GM23338 (cell line): ENCODE results near the gene CATSPERD. TPM values are rescaled to one million over a fixed set of nuclear protein-coding genes. Genes with fewer than 3 reads are reported as not detected.

Experiments used
- ATAC-seq: fragments of 200-7000 bp; cut with Tn5 transposase; 3 replicates; pipeline ENCODE4 v1.9.1; 2020
- DNase-seq: peaks from one replicate; pipeline ENCODE4 v3.0.0-alpha.2; 2015; ENCODE audit warnings: low spot score
- H2AFZ ChIP-seq: fragments of 200-600 bp; sonication (generic); 2 replicates; pipeline ENCODE4 v1.8.0; 2016; ENCODE audit warnings: antibody characterized with exemption, mild to moderate bottlenecking, moderate library complexity
- H3F3A ChIP-seq: fragments of 200-600 bp; sonication (generic); replicated peaks from 2 replicates; pipeline ENCODE4 v1.8.0; 2017; ENCODE audit warnings: antibody characterized with exemption, mixed run types, low read depth
- H3K27ac ChIP-seq: fragments of 200-600 bp; sonication (generic); 2 replicates; pipeline ENCODE4 v1.6.1; 2016; ENCODE audit warnings: low read depth
- H3K27me3 ChIP-seq: fragments of 200-600 bp; sonication (generic); 2 replicates; pipeline ENCODE4 v1.8.0; 2016; ENCODE audit warnings: mild to moderate bottlenecking, mixed run types, moderate library complexity; ENCODE audit not compliant: insufficient read depth
- H3K36me3 ChIP-seq: fragments of 200-600 bp; sonication (generic); 2 replicates; pipeline ENCODE4 v1.8.0; 2016; ENCODE audit warnings: mild to moderate bottlenecking; ENCODE audit not compliant: insufficient read depth
- H3K4me1 ChIP-seq: fragments of 200-600 bp; sonication (generic); 2 replicates; pipeline ENCODE4 v1.8.0; 2016; ENCODE audit warnings: mild to moderate bottlenecking, moderate library complexity; ENCODE audit not compliant: insufficient read depth
- H3K4me2 ChIP-seq: fragments of 200-600 bp; sonication (generic); 2 replicates; pipeline ENCODE4 v1.7.1; 2017; ENCODE audit warnings: mixed run types
- H3K4me3 ChIP-seq: fragments of 200-600 bp; sonication (generic); 2 replicates; pipeline ENCODE4 v1.6.1; 2016; ENCODE audit warnings: mixed run types
- H3K79me2 ChIP-seq: fragments of 200-600 bp; sonication (generic); replicated peaks from 2 replicates; pipeline ENCODE4 v1.8.0; 2017; ENCODE audit warnings: mild to moderate bottlenecking; ENCODE audit not compliant: insufficient read depth
- H3K9me2 ChIP-seq: fragments of 200-600 bp; sonication (generic); 2 replicates; pipeline ENCODE4 v1.8.0; 2017; ENCODE audit not compliant: insufficient read depth
- H4K20me1 ChIP-seq: fragments of 200-600 bp; sonication (generic); replicated peaks from 2 replicates; pipeline ENCODE4 v1.8.0; 2017; ENCODE audit warnings: mild to moderate bottlenecking; ENCODE audit not compliant: insufficient read depth
- H3K27ac Mint-ChIP-seq: 2 replicates; pipeline ENCODE4 v1.8.0; 2020; ENCODE audit warnings: inconsistent platforms, mild to moderate bottlenecking, moderate library complexity, mixed read lengths
- H3K27me3 Mint-ChIP-seq: 3 replicates; pipeline ENCODE4 v1.8.0; 2022; ENCODE audit warnings: low read depth, mild to moderate bottlenecking, moderate library complexity, mixed read lengths, inconsistent platforms; ENCODE audit not compliant: insufficient read depth, poor library complexity
- H3K36me3 Mint-ChIP-seq: 3 replicates; pipeline ENCODE4 v1.8.0; 2021; ENCODE audit warnings: low read depth, mild to moderate bottlenecking, inconsistent platforms, moderate library complexity, mixed read lengths
- H3K4me1 Mint-ChIP-seq: 3 replicates; pipeline ENCODE4 v1.8.0; 2020; ENCODE audit warnings: mild to moderate bottlenecking, inconsistent platforms, mixed read lengths
- H3K4me3 Mint-ChIP-seq: 3 replicates; pipeline ENCODE4 v1.8.0; 2021; ENCODE audit warnings: moderate library complexity, mild to moderate bottlenecking, inconsistent platforms, mixed read lengths
- H3K9me3 Mint-ChIP-seq: 3 replicates; pipeline ENCODE4 v1.8.0; 2020; ENCODE audit warnings: moderate library complexity, mild to moderate bottlenecking, inconsistent platforms, mixed read lengths
- CREB1 ChIP-seq: fragments of 250-450 bp; sonication (Bioruptor Pico); IDR thresholded peaks from 2 replicates; pipeline ENCODE4 v1.5.0; 2020; ENCODE audit warnings: low read depth, mild to moderate bottlenecking, moderate library complexity
- CTCF ChIP-seq, 2 experiments: fragments of 200-600 bp in 1 of 2; sonication (generic) in 1 of 2; conservative IDR thresholded peaks; 2 replicates each; pipeline versions ENCODE4 v1.5.1 to v1.6.1; 2016 to 2017; ENCODE audit warnings: antibody characterized with exemption in 2 of 2, low read depth in 2 of 2, mild to moderate bottlenecking in 2 of 2, moderate library complexity in 1 of 2
- EZH2phosphoT487 ChIP-seq: fragments of 200-600 bp; sonication (generic); IDR thresholded peaks from one replicate; pipeline ENCODE4 v1.8.1; 2018; ENCODE audit warnings: antibody characterized with exemption; ENCODE audit not compliant: unreplicated experiment
- JUNB ChIP-seq: IDR thresholded peaks from one replicate; pipeline ENCODE4 v1.6.1; 2016; ENCODE audit warnings: antibody characterized with exemption; ENCODE audit not compliant: unreplicated experiment
- NANOG ChIP-seq: IDR thresholded peaks from 2 replicates; pipeline ENCODE4 v1.6.1; 2016; ENCODE audit warnings: antibody characterized with exemption, borderline replicate concordance
- REST ChIP-seq: IDR thresholded peaks from one replicate; pipeline ENCODE4 v1.6.1; 2018; ENCODE audit warnings: antibody characterized with exemption; ENCODE audit not compliant: unreplicated experiment
- ZNF114 ChIP-seq: fragments of 250-450 bp; sonication (Bioruptor Pico); IDR thresholded peaks from 2 replicates; pipeline ENCODE4 v1.5.0; 2020; ENCODE audit warnings: mild to moderate bottlenecking, moderate library complexity
- polyA plus RNA-seq: library from polyadenylated mRNA; unstranded; fragments of >200 nt; fragmentation: Nextera tagmentation; extraction: Ambion mirVana; gene quantifications from 2 replicates; pipeline ENCODE4 v1.2.1, GENCODE V29; 2016
- total RNA-seq: library from RNA; depleted of rRNA; stranded (reverse); fragments of >200 nt; shearing (Covaris generic); gene quantifications from 2 replicates; pipeline ENCODE4 v1.2.3, GENCODE V29; 2014

Gene CATSPERD
- total and polyA plus RNA-seq, 2 experiments from 2014 or later, result 0.17 TPM; not detected in 1

- Histone ChIP-seq H3K4me1 (no peaks in the 10 kb centered on the region), H4K20me1 (no peaks in the 10 kb centered on the region; the same call in 1 of the 2 replicates), H3F3A (peaks cover 2% of the 10 kb centered on the region; the same call in 1 of the 2 replicates), H3K9me2 (no peaks in the 10 kb centered on the region), H2AFZ (no peak overlapping the region), H3K4me2 (no peak overlapping the region), H3K27ac (no peak overlapping the region), H3K27me3 (no peaks in the 10 kb centered on the region), H3K4me3 (no peak overlapping the region), H3K36me3 (peaks cover 32% of the 10 kb centered on the region), H3K79me2 (no peaks in the 10 kb centered on the region)
- Mint-ChIP-seq H3K4me1 (no peaks in the 10 kb centered on the region; the same call in 2 of the 3 replicates), H3K27ac (no peak overlapping the region), H3K9me3 (peaks cover 5% of the 10 kb centered on the region; the same call in 2 of the 3 replicates), H3K27me3 (peaks cover 12% of the 10 kb centered on the region), H3K4me3 (no peak overlapping the region), H3K36me3 (peaks cover 91% of the 10 kb centered on the region)
- TF ChIP-seq NANOG, result no peak
- TF ChIP-seq JUNB, result no peak
- TF ChIP-seq EZH2phosphoT487, result no peak
- no peak for TF ChIP-seq REST
- TF ChIP-seq CREB1, result no peak
- DNase-seq (no peak), ATAC-seq (no peak)
Observed at GRCh38 chr19:5707576-5708575, 12.6 kb upstream of the CATSPERD start.

- Histone ChIP-seq H2AFZ (no peak overlapping the region), H3K36me3 (peaks cover 21% of the 10 kb centered on the region), H3K4me3 (no peak overlapping the region), H3K4me1 (no peaks in the 10 kb centered on the region), H3K27me3 (no peaks in the 10 kb centered on the region), H3F3A (peaks cover 2% of the 10 kb centered on the region; the same call in 1 of the 2 replicates), H3K27ac (no peak overlapping the region), H3K9me2 (no peaks in the 10 kb centered on the region), H3K4me2 (no peak overlapping the region), H4K20me1 (peaks cover 7% of the 10 kb centered on the region), H3K79me2 (peaks cover 19% of the 10 kb centered on the region)
- ATAC-seq, result no peak
- no peak for DNase-seq
- Mint-ChIP-seq H3K27me3 (peaks cover 5% of the 10 kb centered on the region), H3K27ac (no peak overlapping the region), H3K36me3 (peaks cover 80% of the 10 kb centered on the region), H3K4me3 (no peak overlapping the region), H3K9me3 (no peaks in the 10 kb centered on the region), H3K4me1 (no peaks in the 10 kb centered on the region; the same call in 2 of the 3 replicates)
- TF ChIP-seq ZNF114 (CRISPR knock-in tag) (no peak), REST (no peak), NANOG (no peak), CTCF (conservative IDR thresholded peaks at IDR 0.05; ENCODE audit: low read depth in 2 of 2) (no peak), JUNB (no peak)
Observed at GRCh38 chr19:5711025-5711424, 9.4 kb upstream of the CATSPERD start.
